ENCODE measurements around the gene EIF2B2.

DNA sequence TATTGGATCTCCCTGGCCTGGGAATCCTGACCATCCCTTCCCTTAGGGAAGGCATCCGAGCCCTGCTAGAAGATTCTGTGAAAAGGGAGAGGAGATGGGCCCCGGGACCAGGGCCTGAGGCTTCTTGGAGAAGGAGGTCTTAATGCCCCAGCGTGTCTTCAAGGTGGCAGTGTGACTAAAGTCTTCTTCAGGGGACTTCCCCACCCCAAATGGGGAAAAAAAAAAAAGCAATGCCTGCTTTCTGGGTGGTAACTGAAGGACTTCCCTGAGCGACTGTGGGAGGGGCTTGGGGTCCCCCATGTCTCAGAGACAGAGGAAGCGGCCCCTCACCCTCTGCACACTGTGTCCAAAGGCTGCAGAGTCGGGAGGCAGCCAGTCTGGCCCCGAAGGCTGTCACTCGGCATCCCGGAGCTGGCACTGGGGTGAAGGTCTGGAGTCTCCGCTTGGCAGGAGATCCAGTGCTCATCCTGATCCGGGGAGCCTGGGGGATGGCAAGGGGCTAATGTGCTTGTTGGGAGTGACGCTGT is 39.5 kb upstream of the EIF2B2 start:
- TF ChIP-seq ZNF891 (CRISPR knock-in tag; IDR thresholded peaks at IDR 0.05) (no peak), ETV5 (CRISPR knock-in tag; IDR thresholded peaks at IDR 0.05; ENCODE audit: borderline replicate concordance) (no peak), MED1 (CRISPR knock-in tag; IDR thresholded peaks at IDR 0.05) (no peak), POLR2A (IDR thresholded peaks at IDR 0.05; ENCODE audit: insufficient read depth in 1 of 2, low read depth in 2 of 2, low read length in 2 of 2) (no peak), HNF4G (IDR thresholded peaks at IDR 0.05; ENCODE audit: borderline replicate concordance, low read depth, low read length) (no peak), HNF4G (CRISPR knock-in tag; IDR thresholded peaks at IDR 0.05; ENCODE audit: borderline replicate concordance, low read depth) (no peak), REL (CRISPR knock-in tag; conservative IDR thresholded peaks at IDR 0.05) (no peak)
- TF ChIP-seq, protein P1, sequence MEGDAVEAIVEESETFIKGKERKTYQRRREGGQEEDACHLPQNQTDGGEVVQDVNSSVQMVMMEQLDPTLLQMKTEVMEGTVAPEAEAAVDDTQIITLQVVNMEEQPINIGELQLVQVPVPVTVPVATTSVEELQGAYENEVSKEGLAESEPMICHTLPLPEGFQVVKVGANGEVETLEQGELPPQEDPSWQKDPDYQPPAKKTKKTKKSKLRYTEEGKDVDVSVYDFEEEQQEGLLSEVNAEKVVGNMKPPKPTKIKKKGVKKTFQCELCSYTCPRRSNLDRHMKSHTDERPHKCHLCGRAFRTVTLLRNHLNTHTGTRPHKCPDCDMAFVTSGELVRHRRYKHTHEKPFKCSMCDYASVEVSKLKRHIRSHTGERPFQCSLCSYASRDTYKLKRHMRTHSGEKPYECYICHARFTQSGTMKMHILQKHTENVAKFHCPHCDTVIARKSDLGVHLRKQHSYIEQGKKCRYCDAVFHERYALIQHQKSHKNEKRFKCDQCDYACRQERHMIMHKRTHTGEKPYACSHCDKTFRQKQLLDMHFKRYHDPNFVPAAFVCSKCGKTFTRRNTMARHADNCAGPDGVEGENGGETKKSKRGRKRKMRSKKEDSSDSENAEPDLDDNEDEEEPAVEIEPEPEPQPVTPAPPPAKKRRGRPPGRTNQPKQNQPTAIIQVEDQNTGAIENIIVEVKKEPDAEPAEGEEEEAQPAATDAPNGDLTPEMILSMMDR (CRISPR knock-in tag; IDR thresholded peaks at IDR 0.05): no peak

Measured in HepG2 (cell line).